ENCODE results near the gene DCBLD2.

DCBLD2 gene

DNA sequence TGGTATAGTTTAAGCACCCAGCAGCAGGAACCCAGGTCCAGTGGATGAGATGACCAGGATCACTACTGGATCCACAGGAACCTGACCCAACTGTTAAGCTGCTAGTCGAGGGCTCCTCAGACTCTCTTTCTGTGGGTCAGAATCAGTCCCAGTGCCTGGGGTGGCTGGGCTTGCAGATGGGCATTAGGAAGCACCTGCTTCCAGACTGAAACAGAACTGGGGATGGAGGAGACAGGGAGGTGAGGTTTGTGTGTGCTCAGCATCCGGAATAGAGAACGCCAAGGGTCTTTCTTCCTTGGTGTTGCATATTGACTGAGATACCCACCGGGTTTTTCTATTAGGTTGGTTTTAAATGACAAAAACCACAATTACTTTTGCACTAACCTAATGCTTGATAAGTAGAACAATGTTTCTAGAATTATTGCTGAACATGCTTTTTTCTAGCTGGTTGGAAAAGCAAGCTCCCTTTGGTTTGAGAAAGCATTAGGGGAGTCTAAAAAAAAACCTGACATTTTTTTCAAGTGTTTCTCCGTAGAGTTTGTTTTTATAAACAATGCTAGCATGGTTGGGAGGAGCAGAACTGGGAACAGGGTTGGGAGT lies 137.6 kb downstream of the DCBLD2 start:
- no peak for DNase-seq

DNA sequence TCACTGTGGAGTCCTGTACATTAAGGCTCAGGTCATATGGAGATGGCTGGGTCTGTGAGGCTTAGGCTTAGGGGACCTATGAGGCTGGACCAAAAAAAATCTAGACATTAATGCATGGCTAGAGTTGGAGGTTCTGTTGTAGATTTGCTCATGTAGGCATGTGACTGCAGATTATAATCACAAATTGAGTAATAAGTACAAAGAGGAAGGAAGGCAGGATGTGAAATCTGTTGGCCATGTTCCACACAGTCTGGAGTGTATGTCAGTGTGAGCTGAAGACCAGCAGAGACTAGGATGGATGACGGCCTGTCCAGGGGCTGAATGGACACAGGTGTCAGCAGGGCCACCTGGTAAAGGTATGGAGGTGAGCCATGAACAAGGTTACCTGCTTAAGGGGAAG lies 138.4 kb downstream of the DCBLD2 start, which contains the start of gene ST3GAL6:
ST3GAL6 (plus strand) TSS at position 265 of the 400 bp plus-strand sequence. CDS start 5,101 bp downstream, outside the sequence.
- DNase-seq = no peak

DNA sequence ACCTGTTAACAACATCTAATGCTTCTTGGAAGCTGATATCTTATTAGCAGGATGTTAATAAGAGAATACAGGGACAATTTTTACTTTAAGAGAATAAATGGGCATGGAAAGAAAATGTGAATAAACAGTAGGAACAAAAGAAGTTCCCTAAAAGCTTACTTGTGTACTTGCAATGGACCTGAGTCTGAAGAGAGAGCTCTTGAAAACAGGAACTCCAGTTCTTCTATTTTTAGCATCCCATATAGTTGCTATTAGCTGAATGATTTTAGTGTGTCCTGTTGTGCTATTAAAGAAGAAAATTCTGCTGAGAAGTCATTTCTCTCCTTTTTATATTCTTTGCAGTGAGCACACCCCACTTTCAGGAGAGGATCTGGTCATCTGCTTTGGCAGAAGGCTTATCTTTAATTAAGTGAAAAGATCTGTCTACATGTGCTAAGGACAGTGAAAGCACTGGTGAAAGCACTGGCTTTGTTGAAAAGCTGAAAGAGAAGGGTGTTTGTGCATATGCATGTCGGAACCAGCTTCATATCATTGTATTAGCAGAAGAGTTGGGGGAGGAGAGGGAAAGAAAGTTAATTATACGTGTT lies 139.8 kb downstream of the DCBLD2 start:
- no peak for DNase-seq

DNA sequence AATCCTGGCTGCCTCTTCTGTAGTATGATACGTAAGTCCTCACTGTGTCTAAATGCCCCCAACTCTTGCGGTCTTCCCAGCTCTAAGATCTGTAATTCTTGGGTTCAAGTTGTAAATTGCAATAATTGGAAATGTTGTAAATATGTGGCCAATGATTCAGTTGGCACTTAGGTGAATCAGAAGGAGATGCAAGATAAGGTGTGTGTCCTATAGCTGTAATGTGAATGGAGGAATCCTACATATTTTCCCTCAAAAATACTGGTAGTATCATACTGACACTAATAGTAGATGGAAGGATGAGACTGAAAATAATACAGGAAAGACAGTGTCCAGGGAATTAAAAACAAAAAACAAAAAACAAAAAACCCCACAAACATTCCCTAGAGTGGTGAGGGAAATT lies 141.9 kb downstream of the DCBLD2 start:
- DNase-seq = no peak

DNA sequence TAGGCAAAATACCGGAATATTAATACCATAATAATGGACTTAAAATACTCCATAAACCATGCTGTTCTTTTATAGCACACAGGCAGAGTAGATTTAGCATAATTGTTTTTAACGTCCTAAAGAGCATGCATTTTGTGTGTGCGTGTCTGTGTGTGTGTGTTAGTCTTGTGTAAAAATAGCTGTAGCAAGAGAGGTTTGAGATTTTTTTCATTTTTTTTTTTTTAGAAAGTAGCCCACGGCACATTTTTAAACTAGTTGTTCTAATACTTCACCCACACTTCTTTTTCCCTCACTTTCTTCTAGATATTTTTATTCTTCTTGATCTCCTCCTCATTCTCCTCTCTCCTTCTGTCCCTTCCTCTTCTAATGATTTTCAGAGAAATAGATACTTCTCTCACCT lies 145.9 kb downstream of the DCBLD2 start:
- DNase-seq = no peak

DNA sequence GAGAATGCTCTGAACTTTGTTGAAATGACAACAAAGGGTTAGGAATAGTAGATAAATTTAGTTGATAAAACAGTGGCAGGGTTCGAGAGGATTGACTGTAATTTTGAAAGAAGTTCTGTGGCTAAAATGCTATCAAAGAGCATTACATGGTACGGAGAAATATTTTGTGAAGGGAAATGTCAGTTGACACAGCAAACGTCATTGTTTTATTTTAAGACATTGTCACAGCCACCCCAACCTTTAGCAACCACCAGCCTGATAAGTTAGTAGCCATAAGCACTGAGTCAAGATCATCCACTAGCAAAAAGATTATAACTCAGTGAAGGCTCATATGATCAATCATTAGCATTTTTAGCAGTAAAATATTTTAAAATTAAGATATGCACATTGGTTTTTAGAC lies 147.0 kb downstream of the DCBLD2 start:
- no peak for DNase-seq

DNA sequence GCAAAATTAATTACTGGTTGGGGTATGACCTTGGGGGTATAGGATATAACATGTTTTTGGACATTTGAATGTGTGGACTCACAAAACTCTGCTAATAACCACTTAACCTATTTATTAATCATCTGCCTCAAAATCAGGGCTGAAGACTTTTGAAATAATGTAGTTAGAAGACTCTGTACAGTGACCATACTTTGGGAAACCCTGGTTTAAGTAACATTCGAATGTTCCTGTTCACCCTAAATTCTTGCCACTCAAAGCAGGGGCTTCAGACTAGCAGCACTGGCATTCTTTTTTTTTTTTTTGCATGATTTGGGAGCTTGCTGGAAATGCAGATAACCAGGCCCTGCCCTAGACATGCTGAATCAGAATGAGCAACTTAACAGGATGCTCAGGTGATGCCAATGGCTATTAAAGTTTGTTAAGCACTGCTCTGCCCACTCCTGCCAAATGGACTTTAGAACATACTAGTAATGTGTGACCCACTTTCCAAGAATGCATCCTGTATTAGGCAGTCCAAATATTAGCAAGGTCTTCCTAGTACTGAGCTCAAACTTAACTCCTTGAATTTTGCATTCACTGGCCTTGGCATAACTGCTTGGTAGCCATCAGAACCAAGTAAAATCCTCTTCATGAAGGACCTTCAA lies 151.1 kb downstream of the DCBLD2 start:
- no peak for DNase-seq

DNA sequence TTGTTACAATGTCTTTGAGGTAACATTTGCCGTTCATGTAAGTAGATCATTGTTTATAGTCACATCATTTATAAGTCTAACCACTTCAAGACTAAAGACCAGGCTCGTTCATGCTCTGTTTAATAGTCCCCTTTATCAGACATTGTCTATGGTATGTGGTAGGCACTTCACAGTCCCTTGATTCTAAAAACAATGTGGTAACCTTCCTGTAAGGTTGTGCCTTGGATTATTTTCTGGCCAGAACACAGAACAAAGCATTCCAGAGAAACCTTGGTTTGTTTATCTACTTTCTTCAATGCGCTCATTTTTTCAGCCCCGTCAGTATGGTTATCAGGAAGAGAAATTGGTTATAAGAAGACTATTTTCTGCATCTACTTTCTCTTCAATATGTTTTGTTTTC lies 154.6 kb downstream of the DCBLD2 start:
- DNase-seq = no peak

DNA sequence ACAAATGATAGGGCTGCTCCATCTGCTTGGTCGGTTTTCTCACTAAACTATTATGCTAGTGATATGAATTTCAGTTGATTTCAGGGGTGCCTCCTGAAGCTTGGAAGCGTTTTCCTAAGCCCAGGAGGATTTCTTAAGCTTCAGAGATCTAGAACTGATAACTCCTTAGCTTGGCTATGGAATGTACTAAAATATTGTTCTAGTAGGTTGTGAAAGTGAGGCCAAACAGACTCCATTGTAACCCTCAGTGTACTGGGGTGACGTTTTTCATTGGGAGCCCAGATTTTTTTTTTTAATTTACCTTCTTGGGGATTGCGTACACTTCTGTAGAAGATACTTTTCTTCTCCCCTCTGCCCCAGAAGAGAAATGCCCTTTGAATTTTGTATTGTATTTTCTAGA lies 155.4 kb downstream of the DCBLD2 start:
- DNase-seq = no peak

Measured in DMS153 (cell line).